NB4 (cell line): ENCODE data around the gene ARHGAP4.

Experiments
- CTCF ChIP-seq: IDR thresholded peaks from one replicate; pipeline ENCODE4 v1.5.1; 2012; ENCODE audit warnings: low read depth, low read length
- POLR2A ChIP-seq: IDR thresholded peaks from 2 replicates; pipeline ENCODE4 v1.6.1; 2011; ENCODE audit warnings: mild to moderate bottlenecking; ENCODE audit not compliant: insufficient read length; ENCODE audit errors: extremely low read depth

GRCh38 chrX:153974726-153975286 is 48.7 kb upstream of the ARHGAP4 start:
- no peak for TF ChIP-seq CTCF
- no peak for TF ChIP-seq POLR2A
